Uterus (tissue), 4 donors: Measurements from ENCODE around the gene PIK3C2G. TPM values are rescaled to one million over a fixed set of nuclear protein-coding genes. Genes with fewer than 3 reads are reported as not detected.

ENCODE experiments used
- DNase-seq, 2 donors: peaks; one replicate each; pipeline ENCODE4 v3.0.0-alpha.2; 2019 to 2020
- H3K27ac ChIP-seq, 2 donors: fragments of 200-600 bp; sonication (generic); 1 replicate in 1 of 2; 2 replicates in 1 of 2; pipeline ENCODE4 v1.5.1; 2016 to 2018
- H3K27me3 ChIP-seq, 2 donors: fragments of 200-600 bp; sonication (generic); one replicate each; pipeline ENCODE4 v1.5.1; 2018 to 2019; ENCODE audit warnings: control low read depth in 1 of 2
- H3K36me3 ChIP-seq, 2 donors: fragments of 200-600 bp; sonication (generic); one replicate each; pipeline ENCODE4 v1.5.1; 2019; ENCODE audit warnings: control low read depth in 1 of 2
- H3K4me1 ChIP-seq, 2 donors: fragments of 200-600 bp; sonication (generic); one replicate each; pipeline ENCODE4 v1.5.1; 2018 to 2019; ENCODE audit warnings: control low read depth in 1 of 2
- H3K4me3 ChIP-seq, 2 donors: fragments of 200-600 bp; sonication (generic); 1 replicate in 1 of 2; 2 replicates in 1 of 2; pipeline ENCODE4 v1.5.1; 2018 to 2019; ENCODE audit warnings: mild to moderate bottlenecking in 1 of 2
- H3K9me3 ChIP-seq, 2 donors: fragments of 200-600 bp; sonication (generic); one replicate each; pipeline ENCODE4 v1.5.1; 2019; ENCODE audit warnings: control low read depth in 1 of 2
- POLR2A ChIP-seq, 2 donors: fragments of 450-650 bp; IDR thresholded peaks; one replicate each; pipeline ENCODE4 v1.6.1; 2016; ENCODE audit warnings: antibody characterized with exemption in 2 of 2, mild to moderate bottlenecking in 1 of 2, moderate library complexity in 1 of 2
- intact Hi-C: fragments of 100-400 bp; cut with DNase I; formaldehyde crosslinking; loops from one replicate; pipeline ENCODE4 v1.15.1; 2023; ENCODE audit warnings: low total_unique reads
- total RNA-seq, 4 donors: library from RNA; depleted of rRNA in 3 of 4; stranded (reverse); fragments of >200 nt in 3 of 4; gene quantifications; one replicate each; pipeline versions ENCODE4 v1.1.0 to v1.2.4, GENCODE V29; 2014 to 2023
- TF ChIP-seq, protein P1 (sequence below), 4 experiments: fragments of 200-600 bp in 2 of 4; fragments of 450-650 bp in 2 of 4; sonication (generic) in 2 of 4; IDR thresholded peaks; one replicate each; pipeline ENCODE4 v1.5.1; 2016 to 2019; ENCODE audit warnings: antibody characterized with exemption in 4 of 4, mild to moderate bottlenecking in 2 of 4, moderate library complexity in 1 of 4
- donor health status: DM: yes; HTN: yes; CAD: no.

The PIK3C2G gene
- total RNA-seq, 4 donors from 2014 or later: under 0.01 to 2.2 (median 0.34) TPM; not detected in 1

DNA sequence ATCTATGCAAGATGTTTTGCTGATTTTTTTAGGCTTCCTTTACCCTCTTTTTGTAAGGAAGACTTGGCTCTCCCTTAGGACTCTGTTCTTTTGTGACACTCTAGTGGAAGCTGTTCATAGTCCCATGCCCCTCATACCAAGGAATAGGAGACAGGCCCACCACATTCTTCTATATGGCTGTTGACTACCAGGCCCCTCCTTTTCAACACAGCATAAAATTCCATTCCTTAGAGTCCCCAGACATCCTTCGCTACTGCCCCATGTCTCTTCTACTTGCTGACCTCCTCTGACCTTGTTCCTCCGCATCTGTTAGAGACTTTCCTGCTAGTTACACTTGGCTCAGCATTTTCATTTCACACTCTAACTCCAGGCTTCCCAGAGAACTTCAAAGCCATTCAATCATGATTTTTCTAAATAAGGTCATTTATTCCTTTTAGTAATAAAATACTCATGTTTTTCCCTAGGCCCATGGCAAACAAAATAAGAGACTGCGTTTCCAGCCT, 9.7 kb downstream of the PIK3C2G start:
- no peak for TF ChIP-seq POLR2A (IDR thresholded peaks at IDR 0.05)
- TF ChIP-seq, protein P1, sequence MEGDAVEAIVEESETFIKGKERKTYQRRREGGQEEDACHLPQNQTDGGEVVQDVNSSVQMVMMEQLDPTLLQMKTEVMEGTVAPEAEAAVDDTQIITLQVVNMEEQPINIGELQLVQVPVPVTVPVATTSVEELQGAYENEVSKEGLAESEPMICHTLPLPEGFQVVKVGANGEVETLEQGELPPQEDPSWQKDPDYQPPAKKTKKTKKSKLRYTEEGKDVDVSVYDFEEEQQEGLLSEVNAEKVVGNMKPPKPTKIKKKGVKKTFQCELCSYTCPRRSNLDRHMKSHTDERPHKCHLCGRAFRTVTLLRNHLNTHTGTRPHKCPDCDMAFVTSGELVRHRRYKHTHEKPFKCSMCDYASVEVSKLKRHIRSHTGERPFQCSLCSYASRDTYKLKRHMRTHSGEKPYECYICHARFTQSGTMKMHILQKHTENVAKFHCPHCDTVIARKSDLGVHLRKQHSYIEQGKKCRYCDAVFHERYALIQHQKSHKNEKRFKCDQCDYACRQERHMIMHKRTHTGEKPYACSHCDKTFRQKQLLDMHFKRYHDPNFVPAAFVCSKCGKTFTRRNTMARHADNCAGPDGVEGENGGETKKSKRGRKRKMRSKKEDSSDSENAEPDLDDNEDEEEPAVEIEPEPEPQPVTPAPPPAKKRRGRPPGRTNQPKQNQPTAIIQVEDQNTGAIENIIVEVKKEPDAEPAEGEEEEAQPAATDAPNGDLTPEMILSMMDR (IDR thresholded peaks at IDR 0.05): no peak
- intact Hi-C loops: no loop called here

DNA sequence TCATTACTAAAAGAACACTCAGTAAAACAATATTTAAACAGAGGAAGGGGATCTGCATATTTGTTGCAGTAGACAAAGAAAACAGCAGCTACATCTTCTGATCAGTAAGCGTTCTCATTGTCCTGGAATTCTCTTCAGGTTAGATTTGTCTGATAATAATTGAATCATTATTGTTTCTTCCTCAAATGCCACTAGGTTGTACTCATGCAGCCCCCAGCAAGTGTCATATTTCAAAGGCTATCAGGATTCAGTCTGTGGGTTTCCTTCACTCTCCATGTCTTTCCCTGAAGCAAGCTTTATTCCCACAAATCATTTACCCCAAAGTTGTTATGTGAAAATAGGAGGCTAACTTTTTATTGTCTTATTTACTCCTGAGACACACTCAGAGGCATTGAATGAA, 14.7 kb downstream of the PIK3C2G start:
- Histone ChIP-seq H3K4me3 (no peak overlapping the region), H3K36me3 (no peaks in the 10 kb centered on the region), H3K4me1 (no peaks in the 10 kb centered on the region), H3K27me3 (no peaks in the 10 kb centered on the region), H3K9me3 (no peaks in the 10 kb centered on the region), H3K27ac (no peak overlapping the region)
- no peak for DNase-seq
- TF ChIP-seq, protein P1 (IDR thresholded peaks at IDR 0.05): no peak
- TF ChIP-seq POLR2A (IDR thresholded peaks at IDR 0.05): no peak
- intact Hi-C loops: no loop called here

More for the DNA sequence above, 9.7 kb downstream of the PIK3C2G start:
- no peaks in the 10 kb centered on the region for H3K9me3 ChIP-seq
- H3K4me1 ChIP-seq: no peaks in the 10 kb centered on the region
- H3K4me3 ChIP-seq: no peak overlapping the region
- no peak overlapping the region for H3K27ac ChIP-seq
- DNase-seq: no peak
- H3K27me3 ChIP-seq: no peaks in the 10 kb centered on the region
- no peaks in the 10 kb centered on the region for H3K36me3 ChIP-seq

DNA sequence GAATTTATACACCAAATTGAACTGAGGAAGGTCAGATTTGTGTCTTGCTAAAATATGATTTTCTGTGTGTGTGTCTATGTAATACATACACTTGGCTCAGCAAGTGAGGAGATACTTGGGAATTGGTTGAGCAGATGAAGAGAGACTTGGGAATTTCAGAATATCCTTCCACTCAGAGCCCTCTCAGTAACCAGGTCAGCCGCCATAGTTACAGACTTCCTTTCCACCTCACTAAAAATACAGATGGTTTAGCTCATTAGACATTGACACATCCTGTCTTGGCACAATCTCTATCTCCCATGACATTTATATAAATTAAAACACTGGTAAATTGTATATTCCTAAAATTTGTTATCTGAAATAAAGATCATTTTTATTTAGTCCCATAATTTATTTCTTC, 15.9 kb downstream of the PIK3C2G start:
- Histone ChIP-seq H3K4me1 (no peaks in the 10 kb centered on the region), H3K36me3 (no peaks in the 10 kb centered on the region), H3K27ac (no peak overlapping the region), H3K9me3 (no peaks in the 10 kb centered on the region), H3K4me3 (no peak overlapping the region), H3K27me3 (no peaks in the 10 kb centered on the region)
- intact Hi-C loops: no loop called here
- no peak for DNase-seq
- TF ChIP-seq, protein P1 (IDR thresholded peaks at IDR 0.05): no peak
- TF ChIP-seq POLR2A (IDR thresholded peaks at IDR 0.05): no peak

DNA sequence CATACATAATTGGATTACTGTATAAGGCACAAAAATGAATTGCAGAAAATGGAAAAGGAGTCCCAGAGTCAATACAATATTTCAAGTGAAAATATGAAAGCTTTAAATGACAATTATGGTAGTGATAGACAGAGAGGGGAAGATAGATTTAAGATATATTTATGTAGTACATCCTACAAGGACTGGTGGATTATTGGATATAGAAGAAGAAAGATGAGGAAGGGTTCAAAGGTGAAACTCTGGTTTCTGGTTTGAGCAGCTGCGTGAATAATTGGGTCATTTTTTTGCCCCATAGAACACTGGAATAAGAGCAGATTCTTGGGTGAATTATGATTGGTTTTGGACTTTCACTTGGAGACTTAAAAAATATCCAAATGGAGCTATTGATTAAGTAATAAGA, 19.4 kb downstream of the PIK3C2G start:
- Histone ChIP-seq H3K36me3 (no peaks in the 10 kb centered on the region), H3K4me3 (no peak overlapping the region), H3K4me1 (no peaks in the 10 kb centered on the region), H3K27ac (no peak overlapping the region), H3K27me3 (no peaks in the 10 kb centered on the region), H3K9me3 (no peaks in the 10 kb centered on the region)
- no peak for DNase-seq
- TF ChIP-seq, protein P1 (IDR thresholded peaks at IDR 0.05): no peak
- TF ChIP-seq POLR2A (IDR thresholded peaks at IDR 0.05): no peak
- intact Hi-C loops: no loop called here

DNA sequence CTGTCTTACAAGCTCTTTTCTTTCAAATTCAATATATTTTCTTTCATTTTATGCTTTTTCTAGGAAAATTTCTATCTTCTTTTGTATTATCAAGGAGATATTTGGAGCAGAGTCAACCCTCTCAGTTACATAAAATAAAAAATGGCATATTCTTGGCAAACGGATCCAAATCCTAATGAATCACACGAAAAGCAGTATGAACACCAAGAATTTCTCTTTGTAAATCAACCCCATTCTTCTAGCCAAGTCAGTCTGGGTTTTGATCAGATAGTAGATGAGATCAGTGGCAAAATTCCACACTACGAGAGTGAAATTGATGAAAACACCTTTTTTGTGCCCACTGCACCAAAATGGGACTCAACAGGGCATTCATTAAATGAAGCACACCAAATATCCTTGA, 20.6 kb downstream of the PIK3C2G start:
- peak overlapping the region in 1 of 2 donors; percentile 4 for H3K27ac ChIP-seq
- H3K4me1 ChIP-seq: no peaks in the 10 kb centered on the region
- H3K27me3 ChIP-seq: no peaks in the 10 kb centered on the region
- H3K9me3 ChIP-seq: no peaks in the 10 kb centered on the region
- intact Hi-C loops: no loop called here
- no peak for DNase-seq
- no peak overlapping the region for H3K4me3 ChIP-seq
- H3K36me3 ChIP-seq: no peaks in the 10 kb centered on the region
- no peak for TF ChIP-seq POLR2A (IDR thresholded peaks at IDR 0.05)
- TF ChIP-seq, protein P1 (IDR thresholded peaks at IDR 0.05): no peak
